Pulmonary artery endothelial cell (primary cell): ENCODE results near the gene TICAM2. TPM values are rescaled to one million over a fixed set of nuclear protein-coding genes. Genes with fewer than 3 reads are reported as not detected.

Source experiments
- DNase-seq: peaks from one replicate; pipeline ENCODE4 v3.0.0-alpha.2; 2011; ENCODE audit warnings: low read depth, low spot score
- total RNA-seq: library from RNA; depleted of rRNA; stranded (reverse); fragments of >200 nt; gene quantifications from 2 replicates; pipeline ENCODE4 v1.2.3, GENCODE V29; 2014

TICAM2 gene
- total RNA-seq, 1 donor from 2014 or later, result 1.1 TPM

- DNase-seq, result peak; percentile 69
These were observed 30.8 kb downstream of the TICAM2 start for GRCh38 chr5:115571441-115571878.

GRCh38 chr5:115568668-115569067 is 33.6 kb downstream of the TICAM2 start:
- DNase-seq, result no peak

GRCh38 chr5:115565233-115565632 is 37.0 kb downstream of the TICAM2 start:
- DNase-seq, result no peak

GRCh38 chr5:115561176-115561575 is 41.1 kb downstream of the TICAM2 start:
- no peak for DNase-seq

- DNase-seq, result no peak
These were observed 42.8 kb downstream of the TICAM2 start for GRCh38 chr5:115559524-115559923.

GRCh38 chr5:115558388-115558956 is 43.8 kb downstream of the TICAM2 start:
- no peak for DNase-seq

- no peak for DNase-seq
These were observed 44.5 kb downstream of the TICAM2 start for GRCh38 chr5:115557667-115558387.

GRCh38 chr5:115556276-115556675 is 46.0 kb downstream of the TICAM2 start:
- no peak for DNase-seq

GRCh38 chr5:115555084-115555633 is 47.1 kb downstream of the TICAM2 start:
- DNase-seq, result no peak

GRCh38 chr5:115553082-115553481 is 49.2 kb downstream of the TICAM2 start:
- no peak for DNase-seq

- no peak for DNase-seq
These were observed 50.9 kb downstream of the TICAM2 start for GRCh38 chr5:115551415-115551814.

GRCh38 chr5:115549154-115549553 is 53.1 kb downstream of the TICAM2 start:
- DNase-seq, result no peak

- DNase-seq, result no peak
These were observed 53.6 kb downstream of the TICAM2 start for GRCh38 chr5:115548683-115549082.

GRCh38 chr5:115545351-115545882 is 56.9 kb downstream of the TICAM2 start:
- DNase-seq, result no peak

- DNase-seq, result peak; percentile 91
These were observed 57.6 kb downstream of the TICAM2 start, which contains the start of gene FEM1C for GRCh38 chr5:115544436-115545350. Gene FEM1C, minus strand, starts transcription at chr5:115544775. Its CDS starts 1,282 bp downstream, at chr5:115543493.

GRCh38 chr5:115544043-115544435 is 58.2 kb downstream of the TICAM2 start:
- no peak for DNase-seq

GRCh38 chr5:115543365-115544042 is 58.8 kb downstream of the TICAM2 start:
- no peak for DNase-seq

GRCh38 chr5:115542651-115543364 is 59.5 kb downstream of the TICAM2 start:
- DNase-seq, result no peak

- DNase-seq, result no peak
These were observed 60.2 kb downstream of the TICAM2 start for GRCh38 chr5:115542086-115542485.

- DNase-seq, result no peak
These were observed 60.7 kb downstream of the TICAM2 start for GRCh38 chr5:115541611-115542010.
